ENCODE results near the gene CDKN2C. TPM values are rescaled to one million over a fixed set of nuclear protein-coding genes. Genes with fewer than 3 reads are reported as not detected.
A peak's percentile ranks its signal among the peaks of the same experiment; 100 is the strongest.

CDKN2C gene
- total RNA-seq, 4 donors from 2014 or later: 3.9 to 16.3 (median 6.3) TPM

GRCh38 chr1:50980505-50980904, 10.5 kb downstream of the CDKN2C start:
- DNase-seq (no peak), ATAC-seq (no peak)
- Histone ChIP-seq H3K27ac (peak overlapping the region in 3 of 4 donors; percentile 10 to 100 (median 98)), H3K36me3 (no peaks in the 10 kb centered on the region), H3K4me1 (peaks cover 11 to 24% of the 10 kb centered on the region in 2 donors), H3K9me3 (no peaks in the 10 kb centered on the region), H3K27me3 (no peaks in the 10 kb centered on the region), H3K4me3 (no peak overlapping the region)
- TF ChIP-seq CTCF (IDR thresholded peaks at IDR 0.05 in 4 of 5, conservative IDR thresholded peaks at IDR 0.05 in 1 of 5) (no peak), POLR2A (IDR thresholded peaks at IDR 0.05) (no peak)
- in situ Hi-C loops (cut with MboI; ENCODE audit: low sequenced_read_pairs in 4 of 4): no loop called here
- intact Hi-C loops (cut with DNase I; ENCODE audit: low total_unique reads): no loop called here

- Histone ChIP-seq H3K4me3 (no peak overlapping the region), H3K27me3 (no peaks in the 10 kb centered on the region), H3K27ac (peak overlapping the region; percentile 0 to 100 (median 26)), H3K4me1 (peaks cover 6 to 18% of the 10 kb centered on the region in 2 donors), H3K9me3 (no peaks in the 10 kb centered on the region), H3K36me3 (no peaks in the 10 kb centered on the region)
- in situ Hi-C loops (cut with MboI; ENCODE audit: low sequenced_read_pairs in 4 of 4) (no loop called here), intact Hi-C loops (cut with DNase I; ENCODE audit: low total_unique reads) (no loop called here)
- DNase-seq: no peak
- ATAC-seq: no peak
- TF ChIP-seq POLR2A (IDR thresholded peaks at IDR 0.05) (no peak), CTCF (IDR thresholded peaks at IDR 0.05 in 4 of 5, conservative IDR thresholded peaks at IDR 0.05 in 1 of 5) (no peak)
Observed at GRCh38 chr1:50981741-50982140, 11.7 kb downstream of the CDKN2C start.

- no peak overlapping the region for H3K27ac ChIP-seq
- no peak for DNase-seq
- in situ Hi-C loops (cut with MboI; ENCODE audit: low sequenced_read_pairs in 4 of 4) (no loop called here), intact Hi-C loops (cut with DNase I; ENCODE audit: low total_unique reads) (no loop called here)
- no peaks in the 10 kb centered on the region for H3K9me3 ChIP-seq
- no peaks in the 10 kb centered on the region for H3K27me3 ChIP-seq
- no peak for TF ChIP-seq POLR2A (IDR thresholded peaks at IDR 0.05)
- no peak for TF ChIP-seq CTCF (IDR thresholded peaks at IDR 0.05 in 4 of 5, conservative IDR thresholded peaks at IDR 0.05 in 1 of 5)
- H3K4me1 ChIP-seq: peaks cover 5 to 18% of the 10 kb centered on the region in 2 donors
- no peak for ATAC-seq
- no peak overlapping the region for H3K4me3 ChIP-seq
- no peaks in the 10 kb centered on the region for H3K36me3 ChIP-seq
Observed at GRCh38 chr1:50982611-50983010, 12.6 kb downstream of the CDKN2C start.

GRCh38 chr1:50983219-50983802, 13.3 kb downstream of the CDKN2C start:
- Histone ChIP-seq H3K27ac (no peak overlapping the region), H3K4me1 (peaks cover 5 to 18% of the 10 kb centered on the region in 2 donors), H3K4me3 (no peak overlapping the region), H3K36me3 (no peaks in the 10 kb centered on the region), H3K27me3 (no peaks in the 10 kb centered on the region), H3K9me3 (no peaks in the 10 kb centered on the region)
- in situ Hi-C loops (cut with MboI; ENCODE audit: low sequenced_read_pairs in 4 of 4): no loop called here
- TF ChIP-seq CTCF (IDR thresholded peaks at IDR 0.05 in 4 of 5, conservative IDR thresholded peaks at IDR 0.05 in 1 of 5) (no peak), POLR2A (IDR thresholded peaks at IDR 0.05) (no peak)
- no peak for DNase-seq
- intact Hi-C loops (cut with DNase I; ENCODE audit: low total_unique reads): no loop called here
- ATAC-seq: no peak

- in situ Hi-C loops (cut with MboI; ENCODE audit: low sequenced_read_pairs in 4 of 4): no loop called here
- intact Hi-C loops (cut with DNase I; ENCODE audit: low total_unique reads): no loop called here
- ATAC-seq (no peak), DNase-seq (no peak)
- Histone ChIP-seq H3K4me3 (no peak overlapping the region), H3K27ac (no peak overlapping the region), H3K27me3 (no peaks in the 10 kb centered on the region), H3K9me3 (no peaks in the 10 kb centered on the region), H3K4me1 (peaks cover 0 to 14% of the 10 kb centered on the region in 2 donors), H3K36me3 (no peaks in the 10 kb centered on the region)
- no peak for TF ChIP-seq POLR2A (IDR thresholded peaks at IDR 0.05)
Observed at GRCh38 chr1:50985094-50985493, 15.0 kb downstream of the CDKN2C start.
